Measurements from ENCODE around the gene ARHGAP8. TPM values are rescaled to one million over a fixed set of nuclear protein-coding genes. Genes with fewer than 3 reads are reported as not detected.
"Not testable (repeated sequence)": the region's sequence is repeated elsewhere in the genome, so short reads cannot be mapped to it uniquely, and the experiment has no call there.

Gene ARHGAP8
- polyA plus RNA-seq, 2 donors: 7.2 to 11.2 TPM

DNA sequence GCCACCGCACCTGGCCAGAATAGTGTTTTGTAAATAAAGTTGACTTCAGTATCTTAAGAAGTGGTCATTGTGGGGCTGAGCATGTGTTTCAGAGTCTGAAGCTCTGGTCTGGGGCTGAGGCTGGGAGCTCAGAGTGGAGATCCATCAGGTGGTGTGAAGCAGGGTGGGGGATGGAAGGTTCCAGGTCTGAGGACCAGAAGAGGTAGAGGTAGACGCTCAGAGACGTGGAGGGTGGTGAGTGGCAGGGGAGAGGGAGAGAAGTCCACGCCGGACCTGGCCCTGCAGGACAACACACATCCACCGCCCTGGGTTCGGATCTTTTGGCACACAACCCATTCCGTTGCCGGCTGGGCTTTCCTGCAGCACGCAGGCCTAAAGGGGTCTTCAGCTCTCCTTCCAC lies 40.7 kb downstream of the ARHGAP8 start:
- peaks cover 0 to 2% of the 10 kb centered on the region in 2 donors for H3K36me3 ChIP-seq (ENCODE audit: control insufficient read depth in 2 of 2, insufficient read depth in 2 of 2, low read length in 1 of 2)
- no peaks in the 10 kb centered on the region for H3K27me3 ChIP-seq (ENCODE audit: control insufficient read depth in 1 of 2, insufficient read depth in 2 of 2, low read length in 2 of 2)
- H3K27ac ChIP-seq (ENCODE audit: low read depth in 2 of 2, low read length in 1 of 2): no peak overlapping the region
- no peak overlapping the region for H3K4me3 ChIP-seq (ENCODE audit: low read depth in 1 of 2, low read length in 2 of 2)
- H3K9me3 ChIP-seq (ENCODE audit: control insufficient read depth in 2 of 2, insufficient read depth in 1 of 2, low read depth in 1 of 2, low read length in 1 of 2): no peaks in the 10 kb centered on the region
- no peaks in the 10 kb centered on the region for H3K4me1 ChIP-seq (ENCODE audit: control insufficient read depth in 2 of 2, insufficient read depth in 2 of 2, low read length in 1 of 2)
- 80 to 83% methylated on average over 10 of the region's 10 CpGs for WGBS, 2 donors

DNA sequence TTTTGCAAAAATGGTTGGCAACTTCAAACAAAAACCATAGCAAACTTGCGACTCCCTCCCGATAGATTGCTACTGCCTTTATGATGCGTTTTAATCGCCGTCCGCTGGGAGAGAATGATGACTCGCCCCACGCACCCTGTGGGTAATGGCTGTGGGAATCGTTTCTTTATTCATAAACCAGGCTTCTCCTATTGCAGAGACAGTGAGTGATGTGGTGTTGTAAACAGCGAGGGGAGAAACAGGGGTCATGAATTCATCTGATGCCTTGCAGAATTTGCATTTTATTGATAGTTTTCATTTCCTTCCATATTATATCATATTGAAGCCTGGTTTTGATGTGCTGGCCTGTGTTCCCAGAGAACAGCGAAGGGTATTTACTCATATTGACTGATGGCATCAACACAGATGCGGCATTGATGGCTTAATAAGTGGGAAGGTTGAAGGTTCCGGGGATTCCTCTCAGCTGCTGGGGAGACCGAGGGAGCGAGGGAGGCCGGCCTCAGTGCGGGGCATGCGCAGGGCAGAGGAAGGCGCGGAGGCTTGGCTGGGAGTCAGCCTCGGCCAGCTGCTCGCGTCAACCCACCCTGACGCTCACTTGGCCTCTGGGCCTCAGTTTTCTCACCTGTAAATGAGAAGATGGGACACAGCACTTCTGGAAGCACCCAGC lies 41.3 kb downstream of the ARHGAP8 start:
- Histone ChIP-seq H3K4me3 (ENCODE audit: low read depth in 1 of 2, low read length in 2 of 2) (no peak overlapping the region), H3K4me1 (ENCODE audit: control insufficient read depth in 2 of 2, insufficient read depth in 2 of 2, low read length in 1 of 2) (no peaks in the 10 kb centered on the region), H3K27me3 (ENCODE audit: control insufficient read depth in 1 of 2, insufficient read depth in 2 of 2, low read length in 2 of 2) (no peaks in the 10 kb centered on the region), H3K27ac (ENCODE audit: low read depth in 2 of 2, low read length in 1 of 2) (no peak overlapping the region), H3K36me3 (ENCODE audit: control insufficient read depth in 2 of 2, insufficient read depth in 2 of 2, low read length in 1 of 2) (peaks cover 0 to 2% of the 10 kb centered on the region in 2 donors), H3K9me3 (ENCODE audit: control insufficient read depth in 2 of 2, insufficient read depth in 1 of 2, low read depth in 1 of 2, low read length in 1 of 2) (no peaks in the 10 kb centered on the region)
- 78 to 80% methylated on average over 24 of the region's 24 CpGs for WGBS, 2 donors

DNA sequence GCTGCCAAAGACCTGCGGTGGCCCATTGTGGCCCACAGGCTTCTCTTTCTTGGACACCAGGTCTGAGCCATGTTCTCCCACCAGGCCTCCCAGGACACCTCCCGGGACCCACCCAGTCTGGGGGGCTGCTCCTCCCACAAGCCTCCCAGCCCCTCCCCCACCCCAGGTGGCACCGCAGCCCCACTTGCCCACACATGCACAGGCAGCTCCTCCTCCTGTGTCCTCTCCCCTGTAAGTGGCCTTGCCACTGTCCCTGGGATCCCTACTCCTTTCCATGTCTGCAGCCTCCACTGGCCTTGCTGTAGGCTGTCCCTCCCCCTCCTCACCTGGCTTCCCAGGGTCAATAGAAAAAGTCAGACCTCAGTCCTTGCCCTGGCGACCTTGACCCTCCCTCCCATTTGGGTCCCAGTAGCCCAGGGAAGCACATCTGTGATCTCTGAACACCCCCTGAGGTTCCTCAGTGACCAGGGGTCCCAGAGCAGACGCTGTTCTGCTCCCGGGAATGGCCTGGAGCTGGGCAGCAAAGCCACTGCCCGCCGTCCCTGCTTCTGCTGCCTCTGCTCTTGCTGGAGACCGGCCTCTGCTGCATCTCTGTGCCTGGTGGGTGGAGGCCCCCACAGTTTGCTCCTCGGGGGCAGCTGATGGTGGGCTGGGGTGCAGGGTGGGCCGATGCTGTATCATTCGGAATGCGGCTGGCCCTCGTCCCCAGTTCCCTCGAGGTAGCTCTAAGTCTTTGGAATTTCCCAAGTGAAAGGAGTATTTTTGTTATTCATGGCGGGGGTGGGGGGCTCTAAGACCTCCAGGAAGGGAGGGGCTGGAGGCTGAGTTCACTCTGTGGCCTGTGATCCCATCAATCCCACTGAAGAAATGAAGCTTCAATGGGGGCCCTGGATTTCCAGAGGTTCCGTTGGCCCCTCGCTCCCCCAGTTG lies 43.6 kb downstream of the ARHGAP8 start:
- 75 to 78% methylated on average over 18 of the region's 18 CpGs for WGBS, 2 donors
- no peaks in the 10 kb centered on the region for H3K9me3 ChIP-seq (ENCODE audit: control insufficient read depth in 2 of 2, insufficient read depth in 1 of 2, low read depth in 1 of 2, low read length in 1 of 2)
- H3K4me3 ChIP-seq (ENCODE audit: low read depth in 1 of 2, low read length in 2 of 2): no peak overlapping the region
- no peaks in the 10 kb centered on the region for H3K4me1 ChIP-seq (ENCODE audit: control insufficient read depth in 2 of 2, insufficient read depth in 2 of 2, low read length in 1 of 2)
- no peaks in the 10 kb centered on the region for H3K27me3 ChIP-seq (ENCODE audit: control insufficient read depth in 1 of 2, insufficient read depth in 2 of 2, low read length in 2 of 2)
- no peak overlapping the region for H3K27ac ChIP-seq (ENCODE audit: low read depth in 2 of 2, low read length in 1 of 2)
- peaks cover 0 to 2% of the 10 kb centered on the region in 2 donors for H3K36me3 ChIP-seq (ENCODE audit: control insufficient read depth in 2 of 2, insufficient read depth in 2 of 2, low read length in 1 of 2)

DNA sequence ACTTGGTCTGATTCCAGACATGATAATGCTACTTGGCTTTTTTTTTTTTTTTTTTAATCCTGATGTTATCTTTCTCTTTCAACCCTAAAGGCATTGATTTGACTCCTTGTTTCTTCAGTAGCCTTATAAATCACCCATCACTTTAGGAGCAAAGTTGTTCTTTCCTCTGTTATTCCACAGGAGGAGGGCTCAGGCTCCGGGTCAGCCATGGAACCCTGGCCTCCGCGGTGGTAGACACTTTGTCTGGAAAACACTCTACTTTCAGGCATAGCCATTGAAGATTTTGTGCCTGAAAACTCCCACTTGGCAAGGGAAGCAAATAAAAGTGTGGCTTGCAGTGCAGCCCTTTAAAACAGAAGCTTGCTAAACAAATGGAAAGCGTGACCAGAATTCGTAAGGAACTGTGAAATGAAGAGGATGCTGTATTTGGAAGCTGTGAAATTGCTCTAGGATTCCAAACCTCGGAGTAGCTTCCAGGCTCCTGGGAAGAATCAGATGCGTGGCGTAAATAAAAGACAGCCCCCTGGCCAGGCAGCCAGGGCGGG lies 44.9 kb downstream of the ARHGAP8 start:
- Histone ChIP-seq H3K27me3 (ENCODE audit: control insufficient read depth in 1 of 2, insufficient read depth in 2 of 2, low read length in 2 of 2) (no peaks in the 10 kb centered on the region), H3K27ac (ENCODE audit: low read depth in 2 of 2, low read length in 1 of 2) (no peak overlapping the region), H3K4me1 (ENCODE audit: control insufficient read depth in 2 of 2, insufficient read depth in 2 of 2, low read length in 1 of 2) (no peaks in the 10 kb centered on the region), H3K4me3 (ENCODE audit: low read depth in 1 of 2, low read length in 2 of 2) (no peak overlapping the region), H3K9me3 (ENCODE audit: control insufficient read depth in 2 of 2, insufficient read depth in 1 of 2, low read depth in 1 of 2, low read length in 1 of 2) (no peaks in the 10 kb centered on the region), H3K36me3 (ENCODE audit: control insufficient read depth in 2 of 2, insufficient read depth in 2 of 2, low read length in 1 of 2) (peaks cover 0 to 2% of the 10 kb centered on the region in 2 donors)
- WGBS, 2 donors: 74 to 77% methylated on average over 9 of the region's 9 CpGs

DNA sequence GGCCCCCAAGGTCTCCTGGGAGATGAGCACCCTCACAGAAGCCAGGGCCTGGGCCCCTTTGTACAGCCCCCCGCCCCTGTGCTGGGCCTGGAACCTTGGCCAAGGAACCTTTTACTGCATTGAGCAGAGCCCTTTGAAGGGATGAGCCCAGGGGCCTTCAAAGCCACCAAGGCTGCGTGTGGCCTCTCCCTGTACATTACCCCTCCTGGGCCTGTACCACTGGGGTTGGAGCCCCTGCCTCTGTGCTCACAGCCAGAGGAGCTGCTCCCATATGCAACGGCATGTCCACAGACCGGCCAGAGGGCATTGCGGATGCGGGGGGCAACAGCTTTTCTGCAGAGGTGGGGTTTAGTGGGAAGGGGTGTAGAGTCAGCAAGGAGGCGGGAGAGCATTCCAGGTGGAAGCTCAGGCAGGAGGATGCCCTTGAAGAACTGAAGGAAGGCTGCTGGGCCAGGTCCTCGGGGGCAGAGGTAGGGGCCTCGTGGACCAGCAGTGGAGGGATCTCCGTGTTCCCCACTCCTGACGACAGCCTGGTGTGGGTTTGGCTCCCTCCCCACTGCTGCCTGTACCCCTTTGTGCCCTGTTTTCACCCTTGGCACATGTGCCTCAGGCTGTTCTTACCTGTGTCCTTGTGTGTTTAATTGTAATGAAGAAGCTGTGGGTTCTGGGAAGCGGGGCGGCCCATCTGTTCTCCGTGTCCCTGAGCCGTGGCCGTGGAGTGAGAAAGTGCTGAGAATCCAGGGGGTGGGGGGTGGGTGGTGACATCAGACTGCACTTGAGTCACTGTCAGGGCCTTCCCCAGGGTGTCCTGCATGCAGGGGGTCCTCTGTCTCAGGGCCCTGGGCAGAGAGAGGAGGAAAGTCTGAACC lies 46.9 kb downstream of the ARHGAP8 start:
- Histone ChIP-seq H3K4me3 (ENCODE audit: low read depth in 1 of 2, low read length in 2 of 2) (no peak overlapping the region), H3K9me3 (ENCODE audit: control insufficient read depth in 2 of 2, insufficient read depth in 1 of 2, low read depth in 1 of 2, low read length in 1 of 2) (no peaks in the 10 kb centered on the region), H3K4me1 (ENCODE audit: control insufficient read depth in 2 of 2, insufficient read depth in 2 of 2, low read length in 1 of 2) (no peaks in the 10 kb centered on the region), H3K36me3 (ENCODE audit: control insufficient read depth in 2 of 2, insufficient read depth in 2 of 2, low read length in 1 of 2) (no peaks in the 10 kb centered on the region), H3K27ac (ENCODE audit: low read depth in 2 of 2, low read length in 1 of 2) (no peak overlapping the region), H3K27me3 (ENCODE audit: control insufficient read depth in 1 of 2, insufficient read depth in 2 of 2, low read length in 2 of 2) (no peaks in the 10 kb centered on the region)
- WGBS, 2 donors: 87 to 88% methylated on average over 16 of the region's 16 CpGs

DNA sequence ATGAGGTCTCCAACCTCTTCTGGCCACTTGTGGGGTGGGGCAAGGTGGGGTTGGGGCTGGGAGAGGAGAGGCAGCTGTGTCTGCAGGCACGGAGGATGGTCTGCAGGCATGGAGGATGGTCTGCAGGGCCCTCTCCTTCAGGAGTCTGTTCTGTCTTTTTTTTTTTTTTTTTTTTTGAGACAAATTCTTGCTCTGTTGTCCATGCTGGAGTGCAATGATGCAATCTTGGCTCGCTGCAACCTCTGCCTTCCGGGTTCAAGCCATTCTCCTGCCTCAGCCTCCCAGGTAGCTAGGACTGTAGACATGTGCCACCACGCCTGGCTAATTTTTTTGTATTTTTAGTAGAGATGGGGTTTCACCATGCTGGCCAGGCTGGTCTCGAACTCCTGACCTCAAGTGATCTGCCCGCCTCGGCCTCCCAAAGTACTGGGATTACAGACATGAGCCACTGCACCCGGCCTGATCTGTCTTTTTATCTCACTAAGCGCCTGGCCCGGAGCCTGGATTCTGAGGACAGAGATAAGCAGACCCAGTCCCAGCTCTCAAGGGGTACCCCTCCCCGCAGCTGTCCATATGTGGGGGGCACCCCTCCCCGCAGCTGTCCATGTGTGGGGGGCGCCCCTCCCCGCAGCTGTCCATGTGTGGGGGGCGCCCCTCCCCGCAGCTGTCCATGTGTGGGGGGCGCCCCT lies 47.7 kb downstream of the ARHGAP8 start:
- H3K27ac ChIP-seq (ENCODE audit: low read depth in 2 of 2, low read length in 1 of 2); H3K4me3 ChIP-seq (ENCODE audit: low read depth in 1 of 2, low read length in 2 of 2); H3K4me1 ChIP-seq (ENCODE audit: control insufficient read depth in 2 of 2, insufficient read depth in 2 of 2, low read length in 1 of 2); H3K9me3 ChIP-seq (ENCODE audit: control insufficient read depth in 2 of 2, insufficient read depth in 1 of 2, low read depth in 1 of 2, low read length in 1 of 2); H3K36me3 ChIP-seq (ENCODE audit: control insufficient read depth in 2 of 2, insufficient read depth in 2 of 2, low read length in 1 of 2); H3K27me3 ChIP-seq (ENCODE audit: control insufficient read depth in 1 of 2, insufficient read depth in 2 of 2, low read length in 2 of 2): not testable (repeated sequence)
- WGBS, 2 donors: 60 to 67% methylated on average over 11 to 16 of the region's 17 CpGs

DNA sequence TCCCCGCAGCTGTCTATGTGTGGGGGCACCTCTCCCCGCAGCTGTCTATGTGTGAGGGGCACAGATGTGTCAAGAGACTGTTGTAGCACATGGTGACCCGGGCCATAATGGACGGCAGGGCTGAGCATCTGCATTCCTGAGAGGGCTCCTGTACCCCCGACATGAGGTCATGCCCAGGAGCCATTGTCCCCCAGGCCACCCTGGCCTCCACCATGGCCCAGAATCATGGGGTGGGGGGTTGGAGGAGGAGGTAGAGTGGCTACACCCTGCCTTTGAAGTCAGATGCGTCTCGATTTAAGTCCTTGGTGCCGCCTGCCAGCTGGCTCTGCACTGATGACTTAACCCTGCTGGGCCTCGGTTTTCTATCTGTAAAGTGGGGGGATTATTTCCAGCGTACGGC lies 49.1 kb downstream of the ARHGAP8 start:
- Histone ChIP-seq H3K9me3 (ENCODE audit: control insufficient read depth in 2 of 2, insufficient read depth in 1 of 2, low read depth in 1 of 2, low read length in 1 of 2) (no peaks in the 10 kb centered on the region), H3K36me3 (ENCODE audit: control insufficient read depth in 2 of 2, insufficient read depth in 2 of 2, low read length in 1 of 2) (no peaks in the 10 kb centered on the region), H3K4me3 (ENCODE audit: low read depth in 1 of 2, low read length in 2 of 2) (no peak overlapping the region), H3K27me3 (ENCODE audit: control insufficient read depth in 1 of 2, insufficient read depth in 2 of 2, low read length in 2 of 2) (no peaks in the 10 kb centered on the region), H3K27ac (ENCODE audit: low read depth in 2 of 2, low read length in 1 of 2) (no peak overlapping the region), H3K4me1 (ENCODE audit: control insufficient read depth in 2 of 2, insufficient read depth in 2 of 2, low read length in 1 of 2) (no peaks in the 10 kb centered on the region)
- 62 to 63% methylated on average over 10 to 11 of the region's 11 CpGs for WGBS, 2 donors

DNA sequence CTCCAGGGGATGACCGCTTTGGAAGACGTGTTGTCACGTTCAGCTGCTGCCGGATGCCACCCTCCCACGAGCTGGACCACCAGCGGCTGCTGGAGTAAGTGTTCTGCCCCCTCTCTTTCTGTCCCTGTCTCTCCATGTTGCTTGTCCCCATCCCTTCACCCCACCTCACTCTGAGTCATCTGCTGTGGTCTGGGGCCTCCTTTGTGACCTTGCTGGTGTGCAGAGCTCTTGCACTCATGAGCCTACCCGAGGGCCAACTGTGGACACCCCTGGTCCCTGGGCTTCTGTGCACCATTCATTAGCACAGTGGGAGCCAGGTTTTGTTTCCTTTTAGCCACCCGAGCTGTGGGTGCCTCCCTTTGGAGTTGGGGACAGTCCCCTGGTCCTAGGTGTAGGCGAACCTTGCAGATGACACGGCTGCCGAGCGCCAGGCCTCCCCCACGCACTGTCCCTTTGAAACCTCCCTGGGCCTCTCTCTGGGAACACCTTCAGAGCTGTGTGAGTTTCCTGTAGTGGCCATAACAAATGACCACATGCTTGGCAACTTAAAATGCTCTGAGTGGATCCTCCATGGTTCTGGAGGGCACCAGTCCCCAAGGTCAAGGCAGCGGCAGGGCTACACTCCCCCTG lies 49.8 kb downstream of the ARHGAP8 start:
- no peak overlapping the region for H3K27ac ChIP-seq (ENCODE audit: low read depth in 2 of 2, low read length in 1 of 2)
- no peaks in the 10 kb centered on the region for H3K36me3 ChIP-seq (ENCODE audit: control insufficient read depth in 2 of 2, insufficient read depth in 2 of 2, low read length in 1 of 2)
- H3K4me3 ChIP-seq (ENCODE audit: low read depth in 1 of 2, low read length in 2 of 2): no peak overlapping the region
- no peaks in the 10 kb centered on the region for H3K27me3 ChIP-seq (ENCODE audit: control insufficient read depth in 1 of 2, insufficient read depth in 2 of 2, low read length in 2 of 2)
- H3K9me3 ChIP-seq (ENCODE audit: control insufficient read depth in 2 of 2, insufficient read depth in 1 of 2, low read depth in 1 of 2, low read length in 1 of 2): no peaks in the 10 kb centered on the region
- no peaks in the 10 kb centered on the region for H3K4me1 ChIP-seq (ENCODE audit: control insufficient read depth in 2 of 2, insufficient read depth in 2 of 2, low read length in 1 of 2)
- WGBS, 2 donors: 80 to 82% methylated on average over 14 of the region's 14 CpGs
